ENCODE measurements around the gene KIRREL1.

DNA sequence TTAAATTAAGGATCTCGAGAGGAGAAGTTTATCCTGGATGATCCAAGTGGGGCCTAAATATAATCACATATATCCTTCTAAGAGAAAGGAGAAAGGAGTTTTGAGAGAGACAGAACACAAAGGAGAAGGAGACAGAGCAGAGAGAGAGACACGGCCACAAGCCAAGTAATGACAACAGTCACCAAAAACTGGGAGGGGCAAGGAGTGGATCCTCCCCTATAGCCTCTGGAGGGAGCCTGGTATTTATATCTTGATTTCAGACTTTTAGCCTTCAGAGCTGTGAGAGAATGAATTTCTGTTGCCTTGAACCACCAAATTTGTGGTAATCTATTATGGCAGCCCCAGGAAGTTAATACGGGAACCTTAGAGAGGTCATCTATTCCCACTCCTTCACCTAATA lies 137.8 kb downstream of the KIRREL1 start:
- TF ChIP-seq, protein P1, sequence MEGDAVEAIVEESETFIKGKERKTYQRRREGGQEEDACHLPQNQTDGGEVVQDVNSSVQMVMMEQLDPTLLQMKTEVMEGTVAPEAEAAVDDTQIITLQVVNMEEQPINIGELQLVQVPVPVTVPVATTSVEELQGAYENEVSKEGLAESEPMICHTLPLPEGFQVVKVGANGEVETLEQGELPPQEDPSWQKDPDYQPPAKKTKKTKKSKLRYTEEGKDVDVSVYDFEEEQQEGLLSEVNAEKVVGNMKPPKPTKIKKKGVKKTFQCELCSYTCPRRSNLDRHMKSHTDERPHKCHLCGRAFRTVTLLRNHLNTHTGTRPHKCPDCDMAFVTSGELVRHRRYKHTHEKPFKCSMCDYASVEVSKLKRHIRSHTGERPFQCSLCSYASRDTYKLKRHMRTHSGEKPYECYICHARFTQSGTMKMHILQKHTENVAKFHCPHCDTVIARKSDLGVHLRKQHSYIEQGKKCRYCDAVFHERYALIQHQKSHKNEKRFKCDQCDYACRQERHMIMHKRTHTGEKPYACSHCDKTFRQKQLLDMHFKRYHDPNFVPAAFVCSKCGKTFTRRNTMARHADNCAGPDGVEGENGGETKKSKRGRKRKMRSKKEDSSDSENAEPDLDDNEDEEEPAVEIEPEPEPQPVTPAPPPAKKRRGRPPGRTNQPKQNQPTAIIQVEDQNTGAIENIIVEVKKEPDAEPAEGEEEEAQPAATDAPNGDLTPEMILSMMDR (optimal IDR thresholded peaks at IDR 0.05 in 1 of 3, IDR thresholded peaks at IDR 0.05 in 1 of 3, conservative IDR thresholded peaks at IDR 0.05 in 1 of 3; ENCODE audit: extremely low read depth in 1 of 3, insufficient read depth in 2 of 3, low read length in 3 of 3), result no peak
- no peak for TF ChIP-seq EZH2 (IDR thresholded peaks at IDR 0.05; ENCODE audit: low read length)

Measured in keratinocyte (primary cell).